Astrocyte of the cerebellum (primary cell): ENCODE data around the gene PLCH1.

ENCODE experiments used
- DNase-seq: peaks from one replicate; pipeline ENCODE4 v3.0.0-alpha.2; 2011; ENCODE audit warnings: low read depth
- H3K4me3 ChIP-seq: 2 replicates; pipeline ENCODE4 v1.5.1; 2011; ENCODE audit warnings: mild to moderate bottlenecking, low read depth, low read length, moderate library complexity
- in situ Hi-C: cut with HindIII; loops from 2 replicates; pipeline ENCODE4 v1.10.0; 2017; ENCODE audit warnings: low sequenced_read_pairs
- TF ChIP-seq, protein P1 (sequence below): IDR thresholded peaks from 2 replicates; pipeline ENCODE4 v1.5.1; 2012; ENCODE audit warnings: low read length, low read depth, moderate library complexity, mild to moderate bottlenecking; ENCODE audit errors: missing control alignments

PLCH1 gene

DNA sequence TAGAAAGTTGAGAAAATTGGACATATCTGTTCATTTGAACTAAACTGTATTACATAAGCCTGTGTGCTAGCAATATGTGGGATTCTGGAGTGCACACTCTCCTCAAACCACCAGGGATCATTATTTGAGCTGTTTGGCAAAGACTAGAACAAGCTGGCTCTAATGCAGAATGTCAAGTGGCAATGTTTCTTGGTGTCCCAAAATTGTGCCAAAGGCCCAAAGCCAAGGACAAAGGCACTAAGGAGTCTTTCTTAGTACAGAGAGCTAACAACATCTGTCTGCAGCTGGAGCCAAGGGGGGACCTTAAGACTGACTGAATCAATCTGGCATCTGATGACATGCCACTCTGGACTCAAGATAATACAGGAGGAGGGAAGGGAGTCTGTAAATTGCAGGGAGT, 374.7 kb downstream of the PLCH1 start:
- TF ChIP-seq, protein P1, sequence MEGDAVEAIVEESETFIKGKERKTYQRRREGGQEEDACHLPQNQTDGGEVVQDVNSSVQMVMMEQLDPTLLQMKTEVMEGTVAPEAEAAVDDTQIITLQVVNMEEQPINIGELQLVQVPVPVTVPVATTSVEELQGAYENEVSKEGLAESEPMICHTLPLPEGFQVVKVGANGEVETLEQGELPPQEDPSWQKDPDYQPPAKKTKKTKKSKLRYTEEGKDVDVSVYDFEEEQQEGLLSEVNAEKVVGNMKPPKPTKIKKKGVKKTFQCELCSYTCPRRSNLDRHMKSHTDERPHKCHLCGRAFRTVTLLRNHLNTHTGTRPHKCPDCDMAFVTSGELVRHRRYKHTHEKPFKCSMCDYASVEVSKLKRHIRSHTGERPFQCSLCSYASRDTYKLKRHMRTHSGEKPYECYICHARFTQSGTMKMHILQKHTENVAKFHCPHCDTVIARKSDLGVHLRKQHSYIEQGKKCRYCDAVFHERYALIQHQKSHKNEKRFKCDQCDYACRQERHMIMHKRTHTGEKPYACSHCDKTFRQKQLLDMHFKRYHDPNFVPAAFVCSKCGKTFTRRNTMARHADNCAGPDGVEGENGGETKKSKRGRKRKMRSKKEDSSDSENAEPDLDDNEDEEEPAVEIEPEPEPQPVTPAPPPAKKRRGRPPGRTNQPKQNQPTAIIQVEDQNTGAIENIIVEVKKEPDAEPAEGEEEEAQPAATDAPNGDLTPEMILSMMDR = no peak
- no peak overlapping the region for H3K4me3 ChIP-seq
- no peak for DNase-seq
- in situ Hi-C loops = no loop called here

DNA sequence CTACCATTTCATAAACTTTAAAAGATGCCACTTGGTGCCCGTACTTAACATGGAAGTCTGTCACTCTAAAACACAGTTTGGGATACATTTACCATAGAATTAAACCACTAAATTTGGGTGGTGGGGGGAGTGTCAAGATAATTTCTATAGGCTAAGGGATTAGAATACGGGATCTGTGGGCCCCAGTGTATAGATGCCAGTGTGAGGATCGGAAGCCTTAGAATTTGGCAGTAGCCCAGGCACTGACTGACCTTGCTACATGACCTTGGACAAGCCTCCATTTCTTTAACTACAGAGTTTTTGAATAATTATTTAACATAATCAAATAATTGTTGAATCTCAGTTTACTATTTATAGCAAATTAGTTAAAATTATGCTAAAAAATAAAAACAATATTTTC, 375.1 kb downstream of the PLCH1 start:
- TF ChIP-seq, protein P1 = no peak
- in situ Hi-C loops = no loop called here
- no peak overlapping the region for H3K4me3 ChIP-seq
- no peak for DNase-seq

DNA sequence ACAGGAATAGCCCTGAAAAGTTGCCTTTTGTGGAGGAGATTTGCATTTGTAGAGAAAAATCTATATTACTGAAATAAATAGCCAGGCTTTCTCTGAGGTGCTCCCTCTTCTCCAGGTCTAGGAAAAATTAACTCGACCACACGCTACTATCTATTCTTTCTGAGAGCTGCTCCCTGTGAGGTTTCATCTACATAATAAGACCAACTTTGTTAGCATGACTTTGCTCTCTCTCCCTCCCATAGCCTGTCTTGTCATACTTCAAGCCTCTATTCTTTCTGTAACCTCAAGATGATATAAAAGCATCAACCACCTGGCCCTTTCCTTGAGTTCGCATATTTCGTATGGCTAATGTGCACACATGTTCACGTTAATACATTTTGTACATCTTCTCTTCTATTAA, 375.6 kb downstream of the PLCH1 start:
- in situ Hi-C loops = no loop called here
- TF ChIP-seq, protein P1 = no peak
- DNase-seq = no peak
- no peak overlapping the region for H3K4me3 ChIP-seq

DNA sequence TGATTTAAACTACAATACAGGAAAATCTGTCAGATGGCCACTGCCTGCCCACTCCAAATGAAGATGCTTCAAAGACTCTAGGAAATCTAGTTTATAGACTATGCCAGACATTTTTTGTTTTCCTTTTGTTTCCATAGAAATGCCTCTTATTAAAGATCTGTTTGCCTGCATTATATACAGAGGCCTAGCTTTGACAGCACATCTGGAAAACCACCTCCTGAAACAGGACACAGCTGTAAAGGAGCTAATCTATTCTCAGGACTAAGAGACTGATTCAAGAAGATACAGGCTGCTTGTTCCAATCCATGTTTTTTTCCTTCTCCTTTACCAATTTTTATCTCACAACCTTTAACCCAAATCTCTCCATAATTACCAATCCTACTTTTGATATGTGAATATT, 376.1 kb downstream of the PLCH1 start:
- no peak overlapping the region for H3K4me3 ChIP-seq
- in situ Hi-C loops = no loop called here
- TF ChIP-seq, protein P1 = no peak
- DNase-seq = no peak

DNA sequence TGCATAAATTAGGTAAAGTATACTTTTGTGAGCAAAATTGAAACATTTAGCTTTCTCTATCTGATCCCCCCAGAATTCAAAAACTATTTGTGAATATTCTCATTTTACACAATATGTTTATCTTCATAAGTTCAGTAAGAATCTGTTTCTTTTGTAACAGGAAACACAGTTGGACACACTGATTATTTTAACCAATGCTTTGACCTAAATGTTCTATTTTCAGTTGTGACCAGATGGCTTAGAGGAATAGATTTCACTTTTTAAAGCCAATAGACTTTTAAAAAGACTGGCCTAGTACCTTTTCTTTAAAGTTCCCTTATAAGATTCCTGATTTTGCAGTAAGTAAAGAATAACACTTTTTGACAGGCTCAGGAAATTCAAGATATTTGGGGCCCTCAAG, 377.4 kb downstream of the PLCH1 start:
- no peak overlapping the region for H3K4me3 ChIP-seq
- in situ Hi-C loops = no loop called here
- TF ChIP-seq, protein P1 = no peak
- DNase-seq = no peak

DNA sequence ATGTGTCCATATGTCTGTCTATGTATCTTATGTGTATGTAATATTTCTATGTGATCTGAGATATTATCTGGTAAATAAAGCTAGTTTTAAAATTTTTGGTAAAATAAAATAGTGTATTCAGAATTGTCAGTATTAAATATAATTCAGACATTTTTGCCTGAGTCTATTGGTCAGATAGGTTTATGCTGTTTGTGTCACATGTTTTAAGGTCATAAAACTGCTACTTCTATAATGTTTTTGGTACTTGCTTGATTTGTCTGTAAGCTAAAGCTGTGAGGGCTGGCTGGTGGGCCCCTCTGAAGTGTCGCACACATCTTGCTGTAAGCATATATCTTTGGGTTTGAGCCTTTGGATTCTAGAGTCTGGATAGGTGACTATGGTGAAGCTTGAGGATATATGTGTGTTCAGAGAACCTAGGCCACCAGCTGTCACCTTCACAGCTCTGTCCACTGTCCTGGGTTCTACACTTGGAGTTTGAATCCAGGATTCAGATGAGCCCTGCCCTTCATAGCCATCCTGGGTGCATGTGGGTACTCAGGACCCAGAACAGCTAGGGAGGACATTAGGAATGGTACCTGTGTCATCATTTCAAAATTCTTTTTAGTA, 379.6 kb downstream of the PLCH1 start:
- H3K4me3 ChIP-seq = no peak overlapping the region
- DNase-seq = no peak
- in situ Hi-C loops = no loop called here
- TF ChIP-seq, protein P1 = no peak

DNA sequence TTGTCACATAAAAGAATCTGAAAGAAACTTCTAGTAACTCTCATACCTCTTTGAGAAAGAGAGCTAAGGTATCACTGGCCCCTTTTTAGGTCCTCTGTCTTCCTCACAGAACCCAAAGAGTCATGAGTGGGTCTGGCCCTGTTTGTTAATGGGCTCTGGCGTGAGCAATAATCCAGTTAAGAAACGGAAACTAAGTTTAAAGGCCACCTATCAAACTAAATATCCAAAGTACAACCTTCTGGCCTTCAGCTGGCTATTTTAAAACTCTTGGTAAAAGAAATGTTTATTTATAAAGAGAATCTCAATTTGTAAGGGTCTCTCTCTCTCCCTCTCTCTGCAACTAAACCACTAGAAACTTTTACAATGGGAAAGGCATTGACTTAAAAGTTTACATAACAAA, 380.4 kb downstream of the PLCH1 start:
- TF ChIP-seq, protein P1 = no peak
- no peak for DNase-seq
- in situ Hi-C loops = no loop called here
- H3K4me3 ChIP-seq = no peak overlapping the region
